HG03354 (cell line): ENCODE results near the gene FOXP4.

Source experiments
- ATAC-seq: cut with Tn5 transposase; IDR thresholded peaks from one replicate; pipeline ENCODE4 v1.9.1; 2021; ENCODE audit warnings: mild to moderate bottlenecking; ENCODE audit not compliant: unreplicated experiment, poor library complexity, severe bottlenecking

Gene FOXP4

GRCh38 chr6:41545247-41545702, 906 bp upstream of the FOXP4 start:
- no peak for ATAC-seq

- peak; percentile 37 for ATAC-seq
Measured at GRCh38 chr6:41546475-41546865, 289 bp downstream of the FOXP4 start.

DNA sequence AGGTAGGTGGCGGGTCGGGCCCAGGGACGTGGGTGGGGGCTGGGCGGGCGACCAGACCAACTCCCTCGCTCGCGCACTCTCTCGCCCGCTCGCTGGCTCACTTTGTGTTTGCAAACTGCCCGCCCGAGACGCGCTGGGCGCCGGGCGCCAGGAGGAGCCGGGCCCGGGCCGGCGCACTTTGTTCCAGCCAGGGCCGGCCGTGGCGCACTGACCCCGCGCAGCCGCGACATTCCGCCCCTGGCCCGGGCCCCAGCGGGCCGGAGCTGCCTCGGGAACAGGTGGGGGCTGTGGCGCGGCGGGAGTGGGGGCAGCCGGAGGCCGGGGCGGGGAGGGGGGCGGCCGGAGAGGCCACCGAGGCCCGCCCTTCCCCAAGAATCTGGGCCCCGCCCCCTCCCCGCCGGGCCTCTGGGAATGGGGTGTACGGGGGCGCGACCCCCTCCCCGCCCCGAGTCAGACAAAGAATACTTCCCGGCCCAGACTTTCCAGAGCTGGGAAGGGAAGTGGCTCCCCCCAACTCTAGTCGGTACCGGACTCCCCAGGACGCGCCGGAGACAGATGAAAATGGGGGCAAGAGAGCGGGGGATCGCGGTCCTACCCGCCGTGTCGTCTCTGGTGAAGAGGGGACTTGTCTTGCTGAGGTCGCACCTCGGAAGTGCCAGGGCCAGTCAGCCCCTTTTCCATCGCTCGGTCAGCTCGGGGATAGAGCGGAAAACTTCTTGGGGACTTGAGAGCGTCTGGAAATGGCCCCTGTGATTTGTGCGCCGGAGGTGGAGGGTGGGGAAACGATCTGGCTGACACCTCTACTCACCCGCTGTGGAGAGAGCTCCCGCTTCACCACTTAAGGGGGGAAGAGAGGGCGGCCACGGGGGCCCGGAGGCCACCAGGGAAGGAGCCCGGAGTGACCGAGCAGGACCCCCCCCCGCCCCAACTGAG, 951 bp downstream of the FOXP4 start:
- peak; percentile 18 for ATAC-seq

- ATAC-seq: no peak
Measured at GRCh38 chr6:41547799-41548097, 1.6 kb downstream of the FOXP4 start.

GRCh38 chr6:41548098-41548840, 2.1 kb downstream of the FOXP4 start:
- no peak for ATAC-seq

- no peak for ATAC-seq
Measured at GRCh38 chr6:41548841-41549642, 2.9 kb downstream of the FOXP4 start.

- no peak for ATAC-seq
Measured at GRCh38 chr6:41549673-41550072, 3.5 kb downstream of the FOXP4 start.

- no peak for ATAC-seq
Measured at GRCh38 chr6:41551086-41551700, 5.0 kb downstream of the FOXP4 start.

DNA sequence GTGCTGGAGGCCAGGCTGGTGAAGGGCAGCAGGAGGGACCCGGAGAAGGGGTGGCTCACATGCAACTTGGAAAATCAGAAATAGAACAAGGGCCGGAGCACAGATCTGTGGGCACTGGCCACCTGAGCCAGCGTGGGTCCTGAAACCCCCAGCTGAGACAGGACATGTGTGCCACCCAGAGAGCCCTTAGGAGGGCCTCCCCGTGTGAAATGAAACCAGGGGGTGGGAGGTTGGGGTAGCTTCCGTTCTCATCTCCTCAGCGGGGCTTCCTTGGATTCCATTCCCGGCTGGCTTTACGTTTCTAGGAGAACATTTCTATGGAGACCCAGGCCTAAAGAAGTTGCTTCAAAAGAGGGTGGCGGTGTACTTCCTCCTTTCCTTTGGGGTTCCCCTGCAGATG, 5.7 kb downstream of the FOXP4 start:
- ATAC-seq: no peak

DNA sequence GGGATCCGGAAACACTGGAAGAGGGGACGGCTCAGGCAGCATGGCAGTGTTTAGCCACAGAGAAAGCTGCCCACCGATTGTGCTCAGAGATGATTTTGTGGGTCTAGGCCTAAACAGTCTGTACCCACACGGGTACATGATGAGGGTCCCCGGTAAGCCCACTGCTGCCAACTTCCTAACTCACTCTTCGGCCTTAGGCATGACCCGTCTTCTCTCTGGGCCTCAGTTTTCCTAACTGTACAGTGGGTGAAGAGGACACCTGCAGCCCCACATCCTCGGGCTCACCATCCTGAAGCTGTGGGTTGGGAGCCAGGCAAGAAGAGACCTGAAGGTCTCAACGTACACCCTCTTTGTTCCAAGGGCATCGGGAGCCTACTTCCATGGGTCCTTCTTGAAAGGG, 6.5 kb downstream of the FOXP4 start:
- ATAC-seq: no peak

DNA sequence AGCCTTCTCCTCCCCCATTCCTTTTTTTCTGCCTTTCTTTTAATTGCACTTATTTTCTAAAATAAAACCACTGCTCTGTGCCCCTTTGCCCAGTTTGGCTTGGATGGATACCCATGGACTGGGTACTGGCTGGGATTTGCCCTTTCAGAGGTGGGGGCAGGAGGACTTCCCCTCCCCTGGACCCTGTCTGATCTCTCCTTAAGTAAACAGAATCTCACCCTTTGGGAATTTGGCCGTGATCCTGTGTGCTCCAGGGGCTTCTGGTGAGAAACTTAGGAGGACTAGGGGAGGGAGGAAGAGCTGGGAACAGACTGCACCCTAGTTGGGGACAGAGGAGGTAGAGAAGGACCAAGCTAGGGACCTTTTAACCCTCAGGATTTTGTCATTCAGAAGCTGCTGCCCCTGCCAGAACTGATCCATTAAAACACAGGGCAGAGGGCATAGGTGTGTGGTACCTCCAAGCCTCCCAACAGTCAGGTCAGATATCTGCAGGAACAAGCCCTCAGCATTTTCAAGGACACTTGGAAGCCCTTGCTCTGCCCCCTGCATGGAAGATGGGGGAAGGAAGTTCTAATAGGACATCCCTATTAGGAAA, 7.3 kb downstream of the FOXP4 start:
- no peak for ATAC-seq

DNA sequence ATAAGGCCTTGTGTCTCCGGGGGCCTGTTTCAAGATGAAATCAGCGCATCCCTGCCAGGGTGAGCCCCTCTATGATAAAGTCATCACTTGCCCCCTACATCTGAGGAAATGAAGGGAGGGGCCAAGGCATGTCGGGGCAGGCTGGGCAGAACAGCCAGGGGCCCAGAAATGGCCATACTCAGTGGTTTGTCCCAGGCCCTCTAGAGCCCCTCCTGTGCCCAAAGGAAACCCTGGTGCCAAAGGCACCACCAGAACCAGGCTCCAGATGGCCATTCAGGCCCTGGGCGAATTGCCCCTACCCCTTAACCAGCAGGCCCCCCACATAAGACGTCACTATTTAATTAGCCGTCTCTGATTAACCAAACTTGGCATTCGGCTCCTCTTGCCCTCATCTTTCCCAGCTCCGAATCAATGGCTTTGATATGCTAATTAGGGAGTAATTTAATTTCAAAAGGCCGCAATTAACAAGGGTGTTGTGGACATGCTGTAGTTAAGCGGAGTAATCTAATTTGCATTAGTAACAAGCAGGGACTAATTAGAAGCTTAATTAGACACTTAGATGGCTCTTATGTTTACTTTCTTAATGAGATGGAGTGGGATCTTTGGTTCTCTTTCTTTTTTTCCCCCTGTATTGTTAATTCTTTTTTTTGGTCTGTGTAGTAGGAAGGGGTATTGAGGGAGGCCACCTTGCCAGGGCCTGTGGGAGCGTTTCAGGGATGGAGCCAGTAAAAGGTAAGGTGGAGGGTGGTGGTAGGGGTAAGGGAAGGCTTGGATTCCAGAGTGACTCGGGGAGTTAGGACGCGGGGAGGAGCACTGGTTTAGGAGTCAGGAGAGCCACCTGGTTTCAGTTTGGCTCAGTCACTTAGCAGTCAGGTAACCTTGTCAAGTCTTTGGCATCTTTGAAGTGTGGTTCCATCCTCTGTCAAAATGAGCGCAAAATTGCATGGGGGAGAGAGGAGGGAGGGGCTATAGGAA, 9.4 kb downstream of the FOXP4 start:
- ATAC-seq: no peak

GRCh38 chr6:41557335-41557734, 11.2 kb downstream of the FOXP4 start:
- ATAC-seq: no peak

DNA sequence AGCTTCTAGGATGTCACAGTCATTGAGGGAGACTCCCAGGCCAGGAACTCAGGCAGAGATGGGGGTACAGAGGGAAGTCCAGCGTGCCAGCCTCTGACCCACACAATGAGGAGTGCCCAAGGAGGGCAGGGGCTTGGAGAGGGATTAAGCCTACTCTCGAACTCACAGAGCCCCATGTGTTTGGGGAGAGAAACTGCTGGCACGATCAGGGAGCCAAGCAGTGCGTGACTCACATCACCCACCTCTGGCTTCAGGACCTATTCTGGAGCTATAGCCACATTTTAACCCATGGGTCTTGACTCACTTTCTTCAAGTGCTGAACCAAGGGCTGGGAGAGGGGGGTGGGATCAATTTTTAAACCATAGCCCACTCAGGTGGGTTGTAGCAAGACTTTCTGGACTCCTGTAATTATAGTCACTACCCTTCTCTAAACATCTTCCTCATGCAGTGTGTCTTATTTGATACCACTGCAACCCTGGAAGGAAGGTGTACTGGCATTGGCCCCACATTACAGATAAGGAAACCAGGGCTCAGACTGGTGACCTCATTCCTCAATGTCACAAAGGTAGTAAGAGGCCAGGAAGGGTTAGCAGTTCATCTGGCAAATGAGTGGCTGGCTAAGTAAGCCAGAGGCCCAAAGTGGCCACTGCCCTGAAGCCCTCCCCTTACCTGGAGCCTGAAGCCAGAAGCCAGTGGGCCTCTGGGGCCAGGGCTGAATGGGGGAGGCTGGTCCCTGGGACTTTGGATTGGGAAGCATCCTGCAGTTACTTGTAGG, 12.0 kb downstream of the FOXP4 start:
- ATAC-seq: no peak

DNA sequence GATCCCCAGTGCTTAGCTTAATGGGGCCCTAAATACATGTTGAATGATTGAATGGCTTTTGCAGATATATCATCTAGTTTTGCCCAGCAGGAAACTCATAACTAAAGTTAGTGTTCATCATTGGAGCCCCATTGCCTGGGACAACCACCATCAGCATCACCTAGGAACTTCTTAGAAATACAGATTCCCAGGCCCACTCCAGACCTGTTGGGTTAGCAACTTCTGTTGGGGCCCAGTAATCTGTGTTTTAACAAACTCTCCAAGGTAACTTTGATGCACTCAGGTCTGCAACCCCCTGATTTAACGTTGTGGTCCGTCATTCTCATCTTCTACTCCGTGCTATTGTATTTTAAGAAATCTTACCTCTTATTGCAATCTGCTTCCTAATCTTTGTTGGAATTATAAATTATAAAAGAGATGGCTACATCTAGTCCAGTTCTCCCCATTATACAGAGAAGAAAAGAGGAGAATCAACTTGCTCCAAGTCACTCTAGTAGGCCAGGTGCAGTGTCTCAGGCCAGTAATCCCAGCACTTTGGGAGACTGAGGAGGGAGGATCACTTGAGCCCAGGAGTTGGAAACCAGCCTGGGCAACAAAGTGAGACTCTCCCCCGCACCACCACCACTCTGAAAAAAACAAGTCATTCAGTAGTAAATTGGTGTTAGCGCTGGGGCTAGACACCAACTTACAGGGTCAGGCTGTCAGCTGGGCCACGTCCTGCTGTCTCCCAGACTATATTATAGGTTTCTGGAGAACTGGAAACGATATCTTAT, 13.7 kb downstream of the FOXP4 start:
- ATAC-seq: no peak

- peak; percentile 71 for ATAC-seq
Measured at GRCh38 chr6:41560431-41561192, 14.4 kb downstream of the FOXP4 start.
